ENCODE data around the gene DENND1B. TPM values are rescaled to one million over a fixed set of nuclear protein-coding genes. Genes with fewer than 3 reads are reported as not detected.

Gene DENND1B
- total and polyA plus RNA-seq, 12 donors: 1.5 to 36.3 (median 23.1) TPM

DNA sequence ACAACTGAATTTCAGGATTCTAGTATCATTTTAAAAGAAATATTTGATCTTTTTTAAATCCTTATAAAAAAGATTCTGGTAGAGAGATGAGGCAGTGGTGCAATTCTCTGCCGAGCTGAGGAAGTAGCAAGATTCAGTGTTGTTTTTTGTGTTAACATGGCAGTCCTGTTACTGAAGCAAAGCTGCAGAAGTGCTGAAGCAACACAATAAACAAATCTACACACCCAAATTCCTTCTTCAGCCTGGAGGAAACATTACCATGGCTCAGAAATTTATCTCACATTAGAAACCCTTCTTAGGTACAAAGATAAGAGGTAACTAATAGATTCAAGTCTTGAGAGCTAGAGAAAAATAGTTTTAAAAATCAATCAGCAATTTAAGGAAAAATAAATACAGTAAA lies 216.0 kb downstream of the DENND1B start:
- WGBS, 2 donors: 41 to 45% methylated on average over 1 of the region's 1 CpG
- peak overlapping the region in 1 of 10 donors; percentile 7 for H3K27ac ChIP-seq
- intact Hi-C loops (cut with DNase I): no loop called here

DNA sequence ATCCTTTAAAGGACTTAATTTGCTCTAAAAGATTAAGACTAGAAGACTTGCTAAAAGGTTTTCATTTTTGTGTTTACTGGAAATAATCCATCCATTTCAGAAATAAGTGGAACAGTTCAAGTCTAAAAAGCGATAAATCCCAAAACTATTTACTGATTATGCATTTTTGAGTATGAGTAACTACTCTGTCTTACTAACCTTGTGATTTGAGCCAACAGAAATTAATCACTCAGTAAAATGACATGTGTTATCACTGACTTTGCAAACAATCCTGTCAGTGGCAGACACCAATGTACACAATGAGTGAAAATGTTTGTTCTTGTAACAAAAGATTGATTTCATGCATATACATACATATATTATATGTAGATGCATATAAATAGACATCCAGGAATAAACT lies 218.0 kb downstream of the DENND1B start:
- H3K9me3 ChIP-seq: no peaks in the 10 kb centered on the region
- peaks cover 0 to 6% (median 0%) of the 10 kb centered on the region in 9 donors for H3K36me3 ChIP-seq
- intact Hi-C loops (cut with DNase I): no loop called here
- peaks cover 0 to 27% (median 10%) of the 10 kb centered on the region in 9 donors for H3K4me1 ChIP-seq
- TF ChIP-seq, protein P1, sequence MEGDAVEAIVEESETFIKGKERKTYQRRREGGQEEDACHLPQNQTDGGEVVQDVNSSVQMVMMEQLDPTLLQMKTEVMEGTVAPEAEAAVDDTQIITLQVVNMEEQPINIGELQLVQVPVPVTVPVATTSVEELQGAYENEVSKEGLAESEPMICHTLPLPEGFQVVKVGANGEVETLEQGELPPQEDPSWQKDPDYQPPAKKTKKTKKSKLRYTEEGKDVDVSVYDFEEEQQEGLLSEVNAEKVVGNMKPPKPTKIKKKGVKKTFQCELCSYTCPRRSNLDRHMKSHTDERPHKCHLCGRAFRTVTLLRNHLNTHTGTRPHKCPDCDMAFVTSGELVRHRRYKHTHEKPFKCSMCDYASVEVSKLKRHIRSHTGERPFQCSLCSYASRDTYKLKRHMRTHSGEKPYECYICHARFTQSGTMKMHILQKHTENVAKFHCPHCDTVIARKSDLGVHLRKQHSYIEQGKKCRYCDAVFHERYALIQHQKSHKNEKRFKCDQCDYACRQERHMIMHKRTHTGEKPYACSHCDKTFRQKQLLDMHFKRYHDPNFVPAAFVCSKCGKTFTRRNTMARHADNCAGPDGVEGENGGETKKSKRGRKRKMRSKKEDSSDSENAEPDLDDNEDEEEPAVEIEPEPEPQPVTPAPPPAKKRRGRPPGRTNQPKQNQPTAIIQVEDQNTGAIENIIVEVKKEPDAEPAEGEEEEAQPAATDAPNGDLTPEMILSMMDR (IDR thresholded peaks at IDR 0.05): no peak
- no peak for DNase-seq
- H3K4me3 ChIP-seq: no peak overlapping the region
- 77 to 84% methylated on average over 1 of the region's 1 CpG for WGBS, 2 donors
- H3K27ac ChIP-seq: no peak overlapping the region
- no peaks in the 10 kb centered on the region for H3K27me3 ChIP-seq
- no peak for ATAC-seq

More for the DNA sequence above, 216.0 kb downstream of the DENND1B start:
- ATAC-seq (peak in 1 of 8 donors; percentile 47), DNase-seq (no peak)
- H3K9me3 ChIP-seq: peaks cover 0 to 11% (median 0%) of the 10 kb centered on the region in 11 donors
- H3K36me3 ChIP-seq: peaks cover 0 to 15% (median 0%) of the 10 kb centered on the region in 9 donors
- no peak overlapping the region for H3K4me3 ChIP-seq
- H3K27me3 ChIP-seq: no peaks in the 10 kb centered on the region
- H3K4me1 ChIP-seq: peaks cover 0 to 27% (median 10%) of the 10 kb centered on the region in 9 donors
- TF ChIP-seq, protein P1 (IDR thresholded peaks at IDR 0.05): no peak

DNA sequence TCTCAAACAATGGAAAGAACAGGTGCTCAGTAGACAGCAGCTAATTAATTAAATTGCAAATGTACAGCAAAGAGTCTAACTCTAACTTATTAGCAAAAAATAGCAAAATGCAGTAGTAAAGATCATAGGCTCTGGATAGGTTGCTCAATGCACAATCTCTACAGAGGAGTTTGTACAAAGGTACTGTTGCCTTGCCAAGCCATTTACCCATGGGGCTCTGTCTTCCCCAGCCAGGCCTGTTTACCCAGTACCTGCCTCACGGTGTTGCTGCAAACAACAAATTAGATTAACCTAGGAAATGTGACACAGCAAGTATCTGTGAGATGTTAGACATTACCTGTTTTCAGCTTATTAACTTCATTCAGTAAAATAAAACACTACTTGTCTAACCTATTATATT lies 222.0 kb downstream of the DENND1B start:
- Histone ChIP-seq H3K4me3 (no peak overlapping the region), H3K27ac (no peak overlapping the region), H3K27me3 (no peaks in the 10 kb centered on the region), H3K4me1 (peaks cover 0 to 7% (median 0%) of the 10 kb centered on the region in 9 donors), H3K36me3 (peaks cover 0 to 6% (median 0%) of the 10 kb centered on the region in 9 donors), H3K9me3 (no peaks in the 10 kb centered on the region)
- TF ChIP-seq, protein P1 (IDR thresholded peaks at IDR 0.05): no peak
- ATAC-seq: no peak
- no peak for DNase-seq
- 0 to 2% methylated on average over 1 of the region's 1 CpG for WGBS, 2 donors
- intact Hi-C loops (cut with DNase I): no loop called here

DNA sequence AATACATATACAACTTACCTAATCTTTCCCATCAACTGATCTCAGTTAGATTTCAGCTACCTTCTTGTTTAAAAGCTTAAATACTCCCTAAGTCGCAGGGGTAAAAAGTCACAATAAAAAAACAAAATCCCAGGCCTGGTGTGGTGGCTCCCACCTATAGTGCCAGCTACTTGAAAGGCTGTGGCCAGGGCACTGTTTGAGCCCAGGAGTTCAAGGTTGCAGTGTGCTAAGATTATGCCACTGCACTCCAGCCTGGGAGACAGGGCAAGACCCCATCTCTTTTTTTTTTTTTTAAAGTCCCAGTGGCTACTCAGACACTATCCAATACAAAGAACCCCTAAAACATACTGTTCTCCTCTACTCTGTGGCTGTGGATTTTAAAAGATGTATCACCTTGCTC lies 228.3 kb downstream of the DENND1B start:
- H3K4me1 ChIP-seq: no peaks in the 10 kb centered on the region
- no peak for ATAC-seq
- H3K36me3 ChIP-seq: peaks cover 0 to 33% (median 0%) of the 10 kb centered on the region in 9 donors
- TF ChIP-seq, protein P1 (IDR thresholded peaks at IDR 0.05): no peak
- H3K27me3 ChIP-seq: no peaks in the 10 kb centered on the region
- intact Hi-C loops (cut with DNase I): no loop called here
- 95 to 100% methylated on average over 1 of the region's 1 CpG for WGBS, 2 donors
- no peak for DNase-seq
- no peak overlapping the region for H3K4me3 ChIP-seq
- no peak overlapping the region for H3K27ac ChIP-seq
- no peaks in the 10 kb centered on the region for H3K9me3 ChIP-seq

All from heart right ventricle (tissue), 16 donors.